ENCODE results near the gene OSBPL6. TPM values are rescaled to one million over a fixed set of nuclear protein-coding genes. Genes with fewer than 3 reads are reported as not detected.
A peak's percentile ranks its signal among the peaks of the same experiment; 100 is the strongest.

OSBPL6 gene
- total and polyA plus RNA-seq, 9 of the 15 experiments (the other 6 are each of a cell fraction or from before 2014, with no cell fraction given): 3.4 to 12.7 (median 9.3) TPM

DNA sequence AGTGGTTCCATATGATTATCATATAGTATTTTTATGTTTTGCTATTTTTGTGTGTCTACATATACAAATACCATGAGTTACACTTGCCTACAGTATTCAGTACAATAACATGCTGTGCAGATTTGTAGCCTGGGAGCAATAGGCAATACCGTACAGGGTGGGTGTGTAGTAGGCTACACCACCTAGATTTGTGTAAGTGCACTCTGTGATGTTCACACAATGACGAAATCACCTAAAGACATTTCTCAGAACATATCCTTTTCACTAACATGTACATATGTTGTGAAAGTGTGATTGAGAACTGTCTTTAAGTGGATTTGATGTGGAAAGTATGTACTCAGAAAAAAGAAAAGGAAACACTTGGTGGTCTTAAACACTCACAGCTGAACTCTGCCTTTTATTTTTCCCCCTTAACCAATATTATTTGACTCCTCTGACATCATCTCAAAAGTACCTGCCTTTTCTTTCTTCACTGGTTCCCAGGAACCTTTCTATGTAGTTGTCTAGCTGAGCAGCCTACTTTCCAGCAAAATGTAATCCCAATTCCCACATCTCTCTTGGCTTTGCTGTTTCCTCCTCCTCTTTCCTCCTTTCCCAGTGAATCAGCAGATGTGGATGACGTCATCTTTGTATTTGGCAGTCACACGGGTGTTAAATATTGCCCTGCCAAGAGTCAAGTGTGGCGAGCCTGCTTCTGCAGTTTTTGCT lies 47.7 kb downstream of the OSBPL6 start (continued):
- TF ChIP-seq ZFP1 (CRISPR knock-in tag; IDR thresholded peaks at IDR 0.05) (no peak), ZNF239 (CRISPR knock-in tag; IDR thresholded peaks at IDR 0.05) (no peak), NFE2 (IDR thresholded peaks at IDR 0.05; ENCODE audit: low read depth) (peak; percentile 80), PRMT5 (CRISPR knock-in tag; IDR thresholded peaks at IDR 0.05) (no peak), ZNF143 (CRISPR knock-in tag; IDR thresholded peaks at IDR 0.05) (no peak), SREBF1 (IDR thresholded peaks at IDR 0.05; ENCODE audit: borderline replicate concordance, low read depth, low read length) (no peak), NR2C1 (IDR thresholded peaks at IDR 0.05) (no peak), NR2C1 (tag; IDR thresholded peaks at IDR 0.05) (no peak), IRF2 (CRISPR knock-in tag; IDR thresholded peaks at IDR 0.05) (no peak), PPARD (CRISPR knock-in tag; IDR thresholded peaks at IDR 0.05) (no peak), TAL1 (IDR thresholded peaks at IDR 0.05) (no peak), NONO (IDR thresholded peaks at IDR 0.05; ENCODE audit: low read depth in 2 of 2, low read length in 1 of 2) (no peak), ZNF217 (CRISPR knock-in tag; IDR thresholded peaks at IDR 0.05) (no peak), HOXB6 (CRISPR knock-in tag; IDR thresholded peaks at IDR 0.05; ENCODE audit: borderline replicate concordance) (no peak), TBL1XR1 (IDR thresholded peaks at IDR 0.05; ENCODE audit: low read length in 2 of 2) (no peak), ZNF696 (CRISPR knock-in tag; conservative IDR thresholded peaks at IDR 0.05) (no peak), HMG20B (CRISPR knock-in tag; IDR thresholded peaks at IDR 0.05) (no peak)
- TF ChIP-seq, protein P1, sequence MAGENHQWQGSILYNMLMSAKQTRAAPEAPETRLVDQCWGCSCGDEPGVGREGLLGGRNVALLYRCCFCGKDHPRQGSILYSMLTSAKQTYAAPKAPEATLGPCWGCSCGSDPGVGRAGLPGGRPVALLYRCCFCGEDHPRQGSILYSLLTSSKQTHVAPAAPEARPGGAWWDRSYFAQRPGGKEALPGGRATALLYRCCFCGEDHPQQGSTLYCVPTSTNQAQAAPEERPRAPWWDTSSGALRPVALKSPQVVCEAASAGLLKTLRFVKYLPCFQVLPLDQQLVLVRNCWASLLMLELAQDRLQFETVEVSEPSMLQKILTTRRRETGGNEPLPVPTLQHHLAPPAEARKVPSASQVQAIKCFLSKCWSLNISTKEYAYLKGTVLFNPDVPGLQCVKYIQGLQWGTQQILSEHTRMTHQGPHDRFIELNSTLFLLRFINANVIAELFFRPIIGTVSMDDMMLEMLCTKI (IDR thresholded peaks at IDR 0.05; ENCODE audit: partially characterized antibody): no peak
- TF ChIP-seq, protein P2, sequence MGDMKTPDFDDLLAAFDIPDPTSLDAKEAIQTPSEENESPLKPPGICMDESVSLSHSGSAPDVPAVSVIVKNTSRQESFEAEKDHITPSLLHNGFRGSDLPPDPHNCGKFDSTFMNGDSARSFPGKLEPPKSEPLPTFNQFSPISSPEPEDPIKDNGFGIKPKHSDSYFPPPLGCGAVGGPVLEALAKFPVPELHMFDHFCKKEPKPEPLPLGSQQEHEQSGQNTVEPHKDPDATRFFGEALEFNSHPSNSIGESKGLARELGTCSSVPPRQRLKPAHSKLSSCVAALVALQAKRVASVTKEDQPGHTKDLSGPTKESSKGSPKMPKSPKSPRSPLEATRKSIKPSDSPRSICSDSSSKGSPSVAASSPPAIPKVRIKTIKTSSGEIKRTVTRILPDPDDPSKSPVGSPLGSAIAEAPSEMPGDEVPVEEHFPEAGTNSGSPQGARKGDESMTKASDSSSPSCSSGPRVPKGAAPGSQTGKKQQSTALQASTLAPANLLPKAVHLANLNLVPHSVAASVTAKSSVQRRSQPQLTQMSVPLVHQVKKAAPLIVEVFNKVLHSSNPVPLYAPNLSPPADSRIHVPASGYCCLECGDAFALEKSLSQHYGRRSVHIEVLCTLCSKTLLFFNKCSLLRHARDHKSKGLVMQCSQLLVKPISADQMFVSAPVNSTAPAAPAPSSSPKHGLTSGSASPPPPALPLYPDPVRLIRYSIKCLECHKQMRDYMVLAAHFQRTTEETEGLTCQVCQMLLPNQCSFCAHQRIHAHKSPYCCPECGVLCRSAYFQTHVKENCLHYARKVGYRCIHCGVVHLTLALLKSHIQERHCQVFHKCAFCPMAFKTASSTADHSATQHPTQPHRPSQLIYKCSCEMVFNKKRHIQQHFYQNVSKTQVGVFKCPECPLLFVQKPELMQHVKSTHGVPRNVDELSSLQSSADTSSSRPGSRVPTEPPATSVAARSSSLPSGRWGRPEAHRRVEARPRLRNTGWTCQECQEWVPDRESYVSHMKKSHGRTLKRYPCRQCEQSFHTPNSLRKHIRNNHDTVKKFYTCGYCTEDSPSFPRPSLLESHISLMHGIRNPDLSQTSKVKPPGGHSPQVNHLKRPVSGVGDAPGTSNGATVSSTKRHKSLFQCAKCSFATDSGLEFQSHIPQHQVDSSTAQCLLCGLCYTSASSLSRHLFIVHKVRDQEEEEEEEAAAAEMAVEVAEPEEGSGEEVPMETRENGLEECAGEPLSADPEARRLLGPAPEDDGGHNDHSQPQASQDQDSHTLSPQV (IDR thresholded peaks at IDR 0.05): no peak
- TF ChIP-seq, protein P3, sequence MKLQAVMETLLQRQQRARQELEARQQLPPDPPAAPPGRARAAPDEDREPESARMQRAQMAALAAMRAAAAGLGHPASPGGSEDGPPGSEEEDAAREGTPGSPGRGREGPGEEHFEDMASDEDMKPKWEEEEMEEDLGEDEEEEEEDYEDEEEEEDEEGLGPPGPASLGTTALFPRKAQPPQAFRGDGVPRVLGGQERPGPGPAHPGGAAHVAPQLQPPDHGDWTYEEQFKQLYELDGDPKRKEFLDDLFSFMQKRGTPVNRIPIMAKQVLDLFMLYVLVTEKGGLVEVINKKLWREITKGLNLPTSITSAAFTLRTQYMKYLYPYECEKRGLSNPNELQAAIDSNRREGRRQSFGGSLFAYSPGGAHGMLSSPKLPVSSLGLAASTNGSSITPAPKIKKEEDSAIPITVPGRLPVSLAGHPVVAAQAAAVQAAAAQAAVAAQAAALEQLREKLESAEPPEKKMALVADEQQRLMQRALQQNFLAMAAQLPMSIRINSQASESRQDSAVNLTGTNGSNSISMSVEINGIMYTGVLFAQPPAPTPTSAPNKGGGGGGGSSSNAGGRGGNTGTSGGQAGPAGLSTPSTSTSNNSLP (IDR thresholded peaks at IDR 0.05; ENCODE audit: borderline replicate concordance, low read depth, low read length): no peak
- TF ChIP-seq, protein P4, sequence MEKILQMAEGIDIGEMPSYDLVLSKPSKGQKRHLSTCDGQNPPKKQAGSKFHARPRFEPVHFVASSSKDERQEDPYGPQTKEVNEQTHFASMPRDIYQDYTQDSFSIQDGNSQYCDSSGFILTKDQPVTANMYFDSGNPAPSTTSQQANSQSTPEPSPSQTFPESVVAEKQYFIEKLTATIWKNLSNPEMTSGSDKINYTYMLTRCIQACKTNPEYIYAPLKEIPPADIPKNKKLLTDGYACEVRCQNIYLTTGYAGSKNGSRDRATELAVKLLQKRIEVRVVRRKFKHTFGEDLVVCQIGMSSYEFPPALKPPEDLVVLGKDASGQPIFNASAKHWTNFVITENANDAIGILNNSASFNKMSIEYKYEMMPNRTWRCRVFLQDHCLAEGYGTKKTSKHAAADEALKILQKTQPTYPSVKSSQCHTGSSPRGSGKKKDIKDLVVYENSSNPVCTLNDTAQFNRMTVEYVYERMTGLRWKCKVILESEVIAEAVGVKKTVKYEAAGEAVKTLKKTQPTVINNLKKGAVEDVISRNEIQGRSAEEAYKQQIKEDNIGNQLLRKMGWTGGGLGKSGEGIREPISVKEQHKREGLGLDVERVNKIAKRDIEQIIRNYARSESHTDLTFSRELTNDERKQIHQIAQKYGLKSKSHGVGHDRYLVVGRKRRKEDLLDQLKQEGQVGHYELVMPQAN (IDR thresholded peaks at IDR 0.05; ENCODE audit: borderline replicate concordance): no peak
